WTC11 (cell line): ENCODE data around the gene WBP1L.

Experiments used
- FOXJ3 ChIP-seq: sonication (generic); formaldehyde crosslinking; IDR thresholded peaks from 2 replicates; pipeline ENCODE4 v1.9.0; 2021; ENCODE audit warnings: missing genetic modification reagents, mild to moderate bottlenecking, borderline replicate concordance
- NFYB ChIP-seq: sonication (generic); formaldehyde crosslinking; conservative IDR thresholded peaks from 2 replicates; pipeline ENCODE4 v1.8.0; 2022; ENCODE audit warnings: low read depth, missing genetic modification reagents
- ZNF138 ChIP-seq: sonication (generic); formaldehyde crosslinking; conservative IDR thresholded peaks from 2 replicates; pipeline ENCODE4 v1.8.1; 2022; ENCODE audit warnings: mild to moderate bottlenecking, moderate library complexity, missing genetic modification reagents
- ZNF317 ChIP-seq: sonication (generic); formaldehyde crosslinking; IDR thresholded peaks from 2 replicates; pipeline ENCODE4 v1.8.1; 2023; ENCODE audit warnings: low read depth, mild to moderate bottlenecking, moderate library complexity, missing genetic modification reagents, borderline replicate concordance
- ZNF416 ChIP-seq: fragments of 250-450 bp; sonication (Bioruptor Pico); IDR thresholded peaks from 2 replicates; pipeline ENCODE4 v1.9.0; 2021; ENCODE audit warnings: mild to moderate bottlenecking, inconsistent platforms
- TF ChIP-seq, protein P1 (sequence below): fragments of 200-600 bp; IDR thresholded peaks from 2 replicates; pipeline ENCODE4 v1.8.0; 2022; ENCODE audit warnings: antibody characterized with exemption
- TF ChIP-seq, protein P2 (sequence below): sonication (generic); formaldehyde crosslinking; IDR thresholded peaks from 2 replicates; pipeline ENCODE4 v1.8.0; 2022; ENCODE audit warnings: missing genetic modification reagents
- TF ChIP-seq, protein P3 (sequence below): sonication (generic); formaldehyde crosslinking; IDR thresholded peaks from 2 replicates; pipeline ENCODE4 v1.8.0; 2022; ENCODE audit warnings: mild to moderate bottlenecking, missing genetic modification reagents
- TF ChIP-seq, protein P4 (sequence below): sonication (generic); formaldehyde crosslinking; IDR thresholded peaks from 2 replicates; pipeline ENCODE4 v1.8.0; 2023; ENCODE audit warnings: missing genetic modification reagents
- TF ChIP-seq, protein P5 (sequence below): sonication (generic); formaldehyde crosslinking; IDR thresholded peaks from 2 replicates; pipeline ENCODE4 v1.8.1; 2023; ENCODE audit warnings: mild to moderate bottlenecking, missing genetic modification reagents, borderline replicate concordance
- TF ChIP-seq, protein P6 (sequence below): sonication (generic); formaldehyde crosslinking; IDR thresholded peaks from 2 replicates; pipeline ENCODE4 v1.8.0; 2022; ENCODE audit warnings: mild to moderate bottlenecking, missing genetic modification reagents
- TF ChIP-seq, protein P7 (sequence below): sonication (generic); formaldehyde crosslinking; IDR thresholded peaks from 2 replicates; pipeline ENCODE4 v1.8.1; 2022; ENCODE audit warnings: low read depth, missing genetic modification reagents, borderline replicate concordance
- TF ChIP-seq, protein P8 (sequence below): sonication (generic); formaldehyde crosslinking; IDR thresholded peaks from 2 replicates; pipeline ENCODE4 v1.8.1; 2023; ENCODE audit warnings: mild to moderate bottlenecking, missing genetic modification reagents, moderate library complexity
- TF ChIP-seq, protein P9 (sequence below): sonication (generic); formaldehyde crosslinking; IDR thresholded peaks from 2 replicates; pipeline ENCODE4 v1.8.0; 2022; ENCODE audit warnings: mild to moderate bottlenecking, missing genetic modification reagents

DNA sequence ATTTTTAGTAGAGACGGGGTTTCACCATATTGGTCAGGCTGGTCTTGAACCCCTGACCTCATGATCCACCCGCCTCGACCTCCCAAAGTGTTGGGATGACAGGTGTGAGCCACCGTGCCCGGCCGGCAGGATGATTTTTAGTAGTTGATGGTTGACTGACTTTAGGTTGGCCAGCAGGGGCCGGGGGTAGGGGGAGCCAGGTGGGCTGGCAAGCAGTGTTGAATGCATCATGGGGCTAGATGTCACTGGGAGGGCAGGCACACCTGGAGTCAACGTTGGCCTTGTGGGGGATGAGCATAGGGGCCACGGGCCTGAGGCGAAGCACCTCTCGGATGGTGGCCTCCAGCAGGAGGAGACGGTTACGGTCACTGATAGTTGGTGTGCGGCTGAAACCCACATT, 88.5 kb downstream of the WBP1L start:
- TF ChIP-seq, protein P1, sequence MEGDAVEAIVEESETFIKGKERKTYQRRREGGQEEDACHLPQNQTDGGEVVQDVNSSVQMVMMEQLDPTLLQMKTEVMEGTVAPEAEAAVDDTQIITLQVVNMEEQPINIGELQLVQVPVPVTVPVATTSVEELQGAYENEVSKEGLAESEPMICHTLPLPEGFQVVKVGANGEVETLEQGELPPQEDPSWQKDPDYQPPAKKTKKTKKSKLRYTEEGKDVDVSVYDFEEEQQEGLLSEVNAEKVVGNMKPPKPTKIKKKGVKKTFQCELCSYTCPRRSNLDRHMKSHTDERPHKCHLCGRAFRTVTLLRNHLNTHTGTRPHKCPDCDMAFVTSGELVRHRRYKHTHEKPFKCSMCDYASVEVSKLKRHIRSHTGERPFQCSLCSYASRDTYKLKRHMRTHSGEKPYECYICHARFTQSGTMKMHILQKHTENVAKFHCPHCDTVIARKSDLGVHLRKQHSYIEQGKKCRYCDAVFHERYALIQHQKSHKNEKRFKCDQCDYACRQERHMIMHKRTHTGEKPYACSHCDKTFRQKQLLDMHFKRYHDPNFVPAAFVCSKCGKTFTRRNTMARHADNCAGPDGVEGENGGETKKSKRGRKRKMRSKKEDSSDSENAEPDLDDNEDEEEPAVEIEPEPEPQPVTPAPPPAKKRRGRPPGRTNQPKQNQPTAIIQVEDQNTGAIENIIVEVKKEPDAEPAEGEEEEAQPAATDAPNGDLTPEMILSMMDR, result no peak
- TF ChIP-seq, protein P2, sequence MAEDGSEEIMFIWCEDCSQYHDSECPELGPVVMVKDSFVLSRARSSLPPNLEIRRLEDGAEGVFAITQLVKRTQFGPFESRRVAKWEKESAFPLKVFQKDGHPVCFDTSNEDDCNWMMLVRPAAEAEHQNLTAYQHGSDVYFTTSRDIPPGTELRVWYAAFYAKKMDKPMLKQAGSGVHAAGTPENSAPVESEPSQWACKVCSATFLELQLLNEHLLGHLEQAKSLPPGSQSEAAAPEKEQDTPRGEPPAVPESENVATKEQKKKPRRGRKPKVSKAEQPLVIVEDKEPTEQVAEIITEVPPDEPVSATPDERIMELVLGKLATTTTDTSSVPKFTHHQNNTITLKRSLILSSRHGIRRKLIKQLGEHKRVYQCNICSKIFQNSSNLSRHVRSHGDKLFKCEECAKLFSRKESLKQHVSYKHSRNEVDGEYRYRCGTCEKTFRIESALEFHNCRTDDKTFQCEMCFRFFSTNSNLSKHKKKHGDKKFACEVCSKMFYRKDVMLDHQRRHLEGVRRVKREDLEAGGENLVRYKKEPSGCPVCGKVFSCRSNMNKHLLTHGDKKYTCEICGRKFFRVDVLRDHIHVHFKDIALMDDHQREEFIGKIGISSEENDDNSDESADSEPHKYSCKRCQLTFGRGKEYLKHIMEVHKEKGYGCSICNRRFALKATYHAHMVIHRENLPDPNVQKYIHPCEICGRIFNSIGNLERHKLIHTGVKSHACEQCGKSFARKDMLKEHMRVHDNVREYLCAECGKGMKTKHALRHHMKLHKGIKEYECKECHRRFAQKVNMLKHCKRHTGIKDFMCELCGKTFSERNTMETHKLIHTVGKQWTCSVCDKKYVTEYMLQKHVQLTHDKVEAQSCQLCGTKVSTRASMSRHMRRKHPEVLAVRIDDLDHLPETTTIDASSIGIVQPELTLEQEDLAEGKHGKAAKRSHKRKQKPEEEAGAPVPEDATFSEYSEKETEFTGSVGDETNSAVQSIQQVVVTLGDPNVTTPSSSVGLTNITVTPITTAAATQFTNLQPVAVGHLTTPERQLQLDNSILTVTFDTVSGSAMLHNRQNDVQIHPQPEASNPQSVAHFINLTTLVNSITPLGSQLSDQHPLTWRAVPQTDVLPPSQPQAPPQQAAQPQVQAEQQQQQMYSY (CRISPR knock-in tag), result no peak
- TF ChIP-seq, protein P3, sequence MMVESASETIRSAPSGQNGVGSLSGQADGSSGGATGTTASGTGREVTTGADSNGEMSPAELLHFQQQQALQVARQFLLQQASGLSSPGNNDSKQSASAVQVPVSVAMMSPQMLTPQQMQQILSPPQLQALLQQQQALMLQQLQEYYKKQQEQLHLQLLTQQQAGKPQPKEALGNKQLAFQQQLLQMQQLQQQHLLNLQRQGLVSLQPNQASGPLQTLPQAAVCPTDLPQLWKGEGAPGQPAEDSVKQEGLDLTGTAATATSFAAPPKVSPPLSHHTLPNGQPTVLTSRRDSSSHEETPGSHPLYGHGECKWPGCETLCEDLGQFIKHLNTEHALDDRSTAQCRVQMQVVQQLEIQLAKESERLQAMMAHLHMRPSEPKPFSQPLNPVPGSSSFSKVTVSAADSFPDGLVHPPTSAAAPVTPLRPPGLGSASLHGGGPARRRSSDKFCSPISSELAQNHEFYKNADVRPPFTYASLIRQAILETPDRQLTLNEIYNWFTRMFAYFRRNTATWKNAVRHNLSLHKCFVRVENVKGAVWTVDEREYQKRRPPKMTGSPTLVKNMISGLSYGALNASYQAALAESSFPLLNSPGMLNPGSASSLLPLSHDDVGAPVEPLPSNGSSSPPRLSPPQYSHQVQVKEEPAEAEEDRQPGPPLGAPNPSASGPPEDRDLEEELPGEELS, result no peak
- TF ChIP-seq, protein P4, sequence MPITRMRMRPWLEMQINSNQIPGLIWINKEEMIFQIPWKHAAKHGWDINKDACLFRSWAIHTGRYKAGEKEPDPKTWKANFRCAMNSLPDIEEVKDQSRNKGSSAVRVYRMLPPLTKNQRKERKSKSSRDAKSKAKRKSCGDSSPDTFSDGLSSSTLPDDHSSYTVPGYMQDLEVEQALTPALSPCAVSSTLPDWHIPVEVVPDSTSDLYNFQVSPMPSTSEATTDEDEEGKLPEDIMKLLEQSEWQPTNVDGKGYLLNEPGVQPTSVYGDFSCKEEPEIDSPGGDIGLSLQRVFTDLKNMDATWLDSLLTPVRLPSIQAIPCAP (CRISPR knock-in tag), result no peak
- TF ChIP-seq ZNF317 (CRISPR knock-in tag) (no peak), ZNF416 (no peak), ZNF138 (CRISPR knock-in tag) (no peak), FOXJ3 (CRISPR knock-in tag) (no peak), NFYB (no peak)
- TF ChIP-seq, protein P5, sequence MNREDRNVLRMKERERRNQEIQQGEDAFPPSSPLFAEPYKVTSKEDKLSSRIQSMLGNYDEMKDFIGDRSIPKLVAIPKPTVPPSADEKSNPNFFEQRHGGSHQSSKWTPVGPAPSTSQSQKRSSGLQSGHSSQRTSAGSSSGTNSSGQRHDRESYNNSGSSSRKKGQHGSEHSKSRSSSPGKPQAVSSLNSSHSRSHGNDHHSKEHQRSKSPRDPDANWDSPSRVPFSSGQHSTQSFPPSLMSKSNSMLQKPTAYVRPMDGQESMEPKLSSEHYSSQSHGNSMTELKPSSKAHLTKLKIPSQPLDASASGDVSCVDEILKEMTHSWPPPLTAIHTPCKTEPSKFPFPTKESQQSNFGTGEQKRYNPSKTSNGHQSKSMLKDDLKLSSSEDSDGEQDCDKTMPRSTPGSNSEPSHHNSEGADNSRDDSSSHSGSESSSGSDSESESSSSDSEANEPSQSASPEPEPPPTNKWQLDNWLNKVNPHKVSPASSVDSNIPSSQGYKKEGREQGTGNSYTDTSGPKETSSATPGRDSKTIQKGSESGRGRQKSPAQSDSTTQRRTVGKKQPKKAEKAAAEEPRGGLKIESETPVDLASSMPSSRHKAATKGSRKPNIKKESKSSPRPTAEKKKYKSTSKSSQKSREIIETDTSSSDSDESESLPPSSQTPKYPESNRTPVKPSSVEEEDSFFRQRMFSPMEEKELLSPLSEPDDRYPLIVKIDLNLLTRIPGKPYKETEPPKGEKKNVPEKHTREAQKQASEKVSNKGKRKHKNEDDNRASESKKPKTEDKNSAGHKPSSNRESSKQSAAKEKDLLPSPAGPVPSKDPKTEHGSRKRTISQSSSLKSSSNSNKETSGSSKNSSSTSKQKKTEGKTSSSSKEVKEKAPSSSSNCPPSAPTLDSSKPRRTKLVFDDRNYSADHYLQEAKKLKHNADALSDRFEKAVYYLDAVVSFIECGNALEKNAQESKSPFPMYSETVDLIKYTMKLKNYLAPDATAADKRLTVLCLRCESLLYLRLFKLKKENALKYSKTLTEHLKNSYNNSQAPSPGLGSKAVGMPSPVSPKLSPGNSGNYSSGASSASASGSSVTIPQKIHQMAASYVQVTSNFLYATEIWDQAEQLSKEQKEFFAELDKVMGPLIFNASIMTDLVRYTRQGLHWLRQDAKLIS (CRISPR knock-in tag), result no peak
- TF ChIP-seq, protein P6, sequence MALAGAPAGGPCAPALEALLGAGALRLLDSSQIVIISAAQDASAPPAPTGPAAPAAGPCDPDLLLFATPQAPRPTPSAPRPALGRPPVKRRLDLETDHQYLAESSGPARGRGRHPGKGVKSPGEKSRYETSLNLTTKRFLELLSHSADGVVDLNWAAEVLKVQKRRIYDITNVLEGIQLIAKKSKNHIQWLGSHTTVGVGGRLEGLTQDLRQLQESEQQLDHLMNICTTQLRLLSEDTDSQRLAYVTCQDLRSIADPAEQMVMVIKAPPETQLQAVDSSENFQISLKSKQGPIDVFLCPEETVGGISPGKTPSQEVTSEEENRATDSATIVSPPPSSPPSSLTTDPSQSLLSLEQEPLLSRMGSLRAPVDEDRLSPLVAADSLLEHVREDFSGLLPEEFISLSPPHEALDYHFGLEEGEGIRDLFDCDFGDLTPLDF, result no peak
- TF ChIP-seq, protein P7, sequence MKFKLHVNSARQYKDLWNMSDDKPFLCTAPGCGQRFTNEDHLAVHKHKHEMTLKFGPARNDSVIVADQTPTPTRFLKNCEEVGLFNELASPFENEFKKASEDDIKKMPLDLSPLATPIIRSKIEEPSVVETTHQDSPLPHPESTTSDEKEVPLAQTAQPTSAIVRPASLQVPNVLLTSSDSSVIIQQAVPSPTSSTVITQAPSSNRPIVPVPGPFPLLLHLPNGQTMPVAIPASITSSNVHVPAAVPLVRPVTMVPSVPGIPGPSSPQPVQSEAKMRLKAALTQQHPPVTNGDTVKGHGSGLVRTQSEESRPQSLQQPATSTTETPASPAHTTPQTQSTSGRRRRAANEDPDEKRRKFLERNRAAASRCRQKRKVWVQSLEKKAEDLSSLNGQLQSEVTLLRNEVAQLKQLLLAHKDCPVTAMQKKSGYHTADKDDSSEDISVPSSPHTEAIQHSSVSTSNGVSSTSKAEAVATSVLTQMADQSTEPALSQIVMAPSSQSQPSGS (CRISPR knock-in tag), result no peak
- TF ChIP-seq, protein P8, sequence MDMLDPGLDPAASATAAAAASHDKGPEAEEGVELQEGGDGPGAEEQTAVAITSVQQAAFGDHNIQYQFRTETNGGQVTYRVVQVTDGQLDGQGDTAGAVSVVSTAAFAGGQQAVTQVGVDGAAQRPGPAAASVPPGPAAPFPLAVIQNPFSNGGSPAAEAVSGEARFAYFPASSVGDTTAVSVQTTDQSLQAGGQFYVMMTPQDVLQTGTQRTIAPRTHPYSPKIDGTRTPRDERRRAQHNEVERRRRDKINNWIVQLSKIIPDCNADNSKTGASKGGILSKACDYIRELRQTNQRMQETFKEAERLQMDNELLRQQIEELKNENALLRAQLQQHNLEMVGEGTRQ, result no peak
- TF ChIP-seq, protein P9, sequence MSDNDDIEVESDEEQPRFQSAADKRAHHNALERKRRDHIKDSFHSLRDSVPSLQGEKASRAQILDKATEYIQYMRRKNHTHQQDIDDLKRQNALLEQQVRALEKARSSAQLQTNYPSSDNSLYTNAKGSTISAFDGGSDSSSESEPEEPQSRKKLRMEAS (CRISPR knock-in tag), result no peak
